TTC549 (cell line): ENCODE measurements around the gene PROSER3.
A peak's percentile ranks its signal among the peaks of the same experiment; 100 is the strongest.

Experiments
- FAIRE-seq: peaks from 2 replicates; lab custom pipeline; 2012; peaks lifted over from hg19 to GRCh38; lab: Jason Lieb, UNC

The PROSER3 gene

DNA sequence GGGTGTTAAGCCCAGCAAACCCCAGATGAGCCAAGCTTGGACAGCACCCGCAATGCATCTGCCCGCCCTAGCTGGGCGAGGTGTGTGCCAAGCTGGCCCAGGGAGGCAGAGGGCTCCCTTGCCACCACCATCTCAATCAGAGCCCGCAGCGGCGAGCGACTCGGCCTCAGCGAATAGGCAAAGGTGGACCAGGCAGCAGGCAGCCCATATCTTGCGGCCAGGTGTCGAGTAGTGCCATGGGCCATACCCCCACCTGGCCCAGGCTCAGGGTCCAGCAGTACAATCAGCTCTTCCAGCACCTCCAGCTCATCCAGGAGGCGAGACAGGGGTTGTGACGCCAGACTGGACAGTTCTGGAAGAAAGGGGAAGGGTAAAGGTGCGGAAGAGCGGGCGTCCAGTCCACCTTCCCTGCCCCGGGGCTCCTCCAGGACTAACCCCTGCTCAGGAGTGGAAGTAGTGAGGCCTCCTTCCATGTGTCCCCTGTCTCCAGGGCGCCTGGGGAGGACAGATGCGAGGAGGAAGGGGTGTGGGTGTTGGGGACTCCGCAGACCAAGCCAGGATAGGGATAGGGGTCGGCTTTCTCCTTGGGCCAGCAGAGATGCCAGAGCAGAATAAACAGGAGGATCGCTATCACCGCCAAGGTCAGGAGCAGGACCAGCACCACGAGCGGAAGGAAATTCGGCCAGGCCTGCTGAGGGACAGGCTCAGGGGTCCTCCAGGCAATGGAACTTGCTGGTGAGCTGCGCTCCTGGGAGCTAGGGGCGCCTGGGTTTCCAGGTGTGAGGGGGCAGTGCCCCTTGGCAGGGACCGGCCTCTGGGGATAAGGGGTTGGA, 18.5 kb upstream of the PROSER3 start:
- FAIRE-seq: no peak

DNA sequence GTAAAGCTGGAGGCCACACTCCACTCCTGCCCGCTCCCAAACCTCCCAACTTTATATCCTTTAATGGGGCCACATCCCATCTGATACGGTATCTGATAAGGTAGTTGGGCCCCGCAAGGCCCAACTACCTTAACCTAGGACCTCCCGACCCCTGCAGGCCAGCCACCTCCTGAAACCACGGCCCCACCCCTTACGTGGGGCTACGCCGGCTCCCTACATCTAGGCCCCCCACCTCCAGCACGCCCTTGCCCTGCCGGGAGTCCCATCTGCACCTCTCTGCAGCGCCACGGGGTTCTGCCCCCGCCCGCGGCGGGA, 17.9 kb upstream of the PROSER3 start:
- FAIRE-seq: no peak

DNA sequence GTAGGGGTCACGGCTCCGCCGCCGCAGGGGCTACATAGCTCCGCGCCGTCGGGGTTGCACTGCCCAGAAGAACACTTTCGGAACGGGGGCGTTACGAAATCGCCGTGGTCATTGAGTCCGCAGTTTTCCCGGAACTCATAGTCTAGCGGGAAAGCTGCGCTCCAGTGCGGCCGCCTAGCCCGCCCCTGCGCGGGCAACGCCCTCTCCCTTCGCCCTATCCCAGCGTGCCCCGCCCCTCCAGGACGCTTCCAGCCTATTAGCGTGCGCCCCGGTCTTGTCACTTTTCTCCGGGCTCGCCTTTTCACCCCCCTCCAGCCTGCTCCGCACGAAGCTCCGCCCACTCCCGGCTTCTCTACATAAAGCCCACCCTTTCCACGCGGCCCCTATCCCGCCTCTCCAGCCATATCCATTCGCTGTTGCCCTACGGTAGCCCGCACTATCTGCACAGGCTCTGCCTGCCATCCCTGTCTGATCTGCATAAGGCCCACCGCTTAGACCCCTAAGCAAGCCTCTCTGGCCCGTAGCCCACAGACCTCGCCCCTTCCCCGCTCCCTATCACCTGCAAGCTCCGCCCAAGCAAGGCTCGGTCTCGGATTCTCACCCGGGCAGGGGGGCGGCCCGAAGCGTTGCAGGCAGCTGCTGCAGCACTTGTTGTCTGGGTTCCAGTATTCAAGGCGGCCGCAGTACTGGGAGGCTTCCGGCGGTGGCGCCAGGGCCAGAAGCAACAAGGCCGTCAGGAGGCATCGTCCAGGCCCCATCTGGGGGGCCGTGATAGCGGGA, 17.4 kb upstream of the PROSER3 start:
- FAIRE-seq: peak; percentile 56

DNA sequence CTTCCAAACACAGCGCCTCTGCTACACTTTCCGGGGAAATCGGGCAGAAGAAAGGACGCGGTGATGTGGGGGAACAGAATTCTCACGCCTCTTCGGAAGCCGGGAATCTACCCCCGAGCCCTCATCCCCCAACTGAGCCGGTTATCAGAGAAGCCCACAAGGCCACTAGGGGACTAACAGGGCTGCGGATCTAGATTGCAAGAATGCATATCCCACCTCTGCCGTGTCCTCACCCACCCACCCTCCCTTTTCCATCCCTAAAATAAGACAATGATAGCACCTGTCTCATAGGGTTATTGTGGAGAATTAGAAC, 16.8 kb upstream of the PROSER3 start:
- FAIRE-seq: no peak

DNA sequence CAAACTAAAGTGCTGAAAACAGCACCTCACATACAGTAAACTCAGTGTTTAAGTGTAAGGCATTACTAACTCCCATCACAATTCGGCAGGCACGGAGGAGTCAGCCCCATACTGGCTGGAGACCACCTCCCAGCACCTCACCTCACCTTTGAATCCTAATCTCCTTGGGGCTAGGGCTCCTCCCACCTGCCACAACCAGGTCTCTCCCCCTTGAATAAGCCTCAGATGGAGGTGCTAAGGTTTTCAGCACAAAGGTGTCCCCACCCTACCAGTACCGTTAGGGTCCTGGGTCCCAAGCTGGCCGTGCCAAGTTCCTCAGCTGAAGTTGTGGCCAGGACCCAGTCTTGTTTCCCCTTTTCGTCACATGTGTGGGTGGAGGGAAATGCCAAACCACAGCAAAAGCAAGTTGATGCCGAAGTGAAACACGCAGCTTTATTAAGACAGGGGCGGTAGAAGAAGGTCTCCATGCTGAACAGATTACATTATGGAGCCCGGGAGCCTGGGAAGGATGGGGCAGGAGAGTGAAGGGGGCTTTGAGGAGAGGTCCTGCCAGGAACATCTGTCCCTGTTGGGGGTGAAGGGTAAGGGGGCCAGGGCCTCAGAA, 15.8 kb upstream of the PROSER3 start, which contains the start of gene IGFLR1:
Gene IGFLR1, minus strand, starts transcription at position 332 of the 604 bp plus-strand sequence. CDS start 1,272 bp downstream, outside the sequence.
- FAIRE-seq: no peak

DNA sequence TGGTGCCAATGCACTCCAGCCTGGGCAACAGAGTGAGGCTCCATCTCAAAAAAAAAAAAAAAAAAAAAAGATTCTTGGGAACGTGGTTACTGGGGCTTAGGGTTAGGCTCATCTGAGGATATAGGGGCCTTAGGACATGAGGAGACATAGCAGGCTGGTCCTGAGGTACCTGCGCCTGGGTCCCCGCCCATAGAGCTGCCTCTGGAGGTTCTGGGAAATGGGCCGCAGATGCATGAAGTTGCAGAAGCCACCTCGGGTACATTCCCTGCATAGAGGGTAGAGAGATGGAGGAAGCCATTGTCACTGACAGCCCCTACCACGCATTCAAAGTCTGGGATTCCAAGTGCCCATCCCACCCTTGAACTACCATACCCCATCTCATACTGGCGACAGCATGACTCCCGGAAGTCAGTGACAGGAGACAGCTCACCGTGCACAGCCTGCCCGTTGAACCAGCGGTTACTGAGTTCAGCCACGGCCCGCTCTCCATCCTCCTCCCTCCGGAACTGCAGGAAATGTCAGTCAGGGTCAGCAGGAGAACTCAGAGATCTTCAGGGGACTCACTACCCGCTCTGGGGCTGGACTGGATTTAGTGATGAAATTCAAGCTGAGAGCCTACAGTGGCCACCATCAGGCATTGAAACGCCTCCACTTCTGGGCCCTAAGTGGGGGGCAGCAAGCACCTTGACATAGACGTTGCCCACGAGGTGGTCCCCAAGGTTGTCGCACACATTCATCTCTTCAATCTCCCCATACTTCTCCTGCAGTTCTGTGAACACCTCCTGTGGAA, 14.1 kb upstream of the PROSER3 start:
- FAIRE-seq: no peak

DNA sequence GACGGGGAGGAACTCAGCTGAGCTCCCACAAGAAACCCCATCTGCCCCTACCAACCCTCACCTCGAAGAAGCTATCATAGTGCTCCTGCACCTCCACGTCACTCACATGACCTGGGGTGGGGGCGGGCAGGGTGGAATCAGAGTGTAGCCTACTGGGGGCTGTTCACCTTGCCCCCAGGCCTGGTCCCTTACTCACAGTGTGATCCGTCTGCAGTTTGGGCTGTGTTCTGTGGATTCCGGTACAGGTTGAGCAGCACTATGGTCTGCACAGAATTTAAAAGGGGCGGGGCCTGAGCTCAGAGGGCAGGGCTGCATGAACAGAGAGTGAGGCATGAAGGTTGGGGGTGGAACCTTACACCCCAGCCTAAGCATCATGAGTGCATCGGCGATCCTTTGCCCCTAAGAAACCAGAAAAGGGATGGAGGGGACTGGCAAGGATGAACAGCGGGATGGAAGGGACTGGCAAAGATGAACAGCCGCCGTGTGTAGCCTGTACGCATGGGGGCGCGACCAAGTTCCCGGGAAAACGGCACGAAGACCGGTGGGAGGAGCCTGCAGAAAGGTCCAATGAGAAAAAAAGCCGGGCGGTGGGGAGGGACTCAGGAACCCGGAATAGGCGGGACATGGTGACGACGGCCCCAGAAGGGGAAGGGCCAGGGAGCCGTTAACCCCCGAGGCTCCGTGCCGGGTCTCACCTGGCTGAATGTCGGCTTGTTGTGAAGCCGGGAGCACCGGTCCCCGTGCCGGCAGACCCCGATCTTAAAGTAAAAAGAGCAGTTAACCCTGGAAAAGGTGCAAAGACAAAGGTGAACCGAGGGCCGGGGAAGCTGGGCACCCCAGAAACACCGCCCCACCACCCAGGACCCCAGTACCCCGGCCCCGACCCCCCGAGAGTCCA, 13.3 kb upstream of the PROSER3 start:
- peak; percentile 56 for FAIRE-seq

DNA sequence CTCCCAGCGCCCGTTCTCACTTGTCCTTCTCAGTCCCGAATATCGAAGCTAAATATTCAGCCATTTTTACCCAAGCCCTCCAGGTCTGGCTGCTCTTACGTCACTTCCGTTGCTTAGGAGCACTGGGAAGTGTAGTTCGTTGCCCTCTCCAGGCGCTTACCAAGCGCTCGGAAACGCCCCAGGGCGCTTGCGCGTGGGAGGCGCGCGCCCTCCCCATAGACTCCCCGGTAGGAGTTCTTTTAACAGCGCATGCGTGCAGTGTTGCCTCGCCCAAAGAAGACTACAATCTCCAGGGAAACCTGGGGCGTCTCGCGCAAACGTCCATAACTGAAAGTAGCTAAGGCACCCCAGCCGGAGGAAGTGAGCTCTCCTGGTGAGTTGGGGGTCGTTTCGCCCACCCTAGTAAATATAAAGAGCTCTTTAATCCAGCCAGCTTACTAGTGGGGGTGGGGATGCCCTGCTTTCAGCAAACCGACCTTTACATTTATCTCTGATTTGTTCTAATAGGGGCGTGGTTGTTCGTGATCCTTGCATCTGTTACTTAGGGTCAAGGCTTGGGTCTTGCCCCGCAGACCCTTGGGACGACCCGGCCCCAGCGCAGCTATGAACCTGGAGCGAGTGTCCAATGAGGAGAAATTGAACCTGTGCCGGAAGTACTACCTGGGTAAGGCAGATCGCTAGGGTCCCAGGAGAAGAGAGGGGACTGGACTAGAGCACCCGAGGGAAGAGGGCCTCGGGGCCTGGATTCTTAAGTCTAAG, 12.5 kb upstream of the PROSER3 start, which contains the start of the genes PSENEN and U2AF1L4:
Gene PSENEN, plus strand, starts transcription at position 324 of the 759 bp plus-strand sequence. Its CDS starts 280 bp downstream, at position 604.
Gene U2AF1L4, minus strand, starts transcription at position 91 of the 759 bp plus-strand sequence. Its CDS starts 27 bp downstream, at position 64.
- peak; percentile 94 for FAIRE-seq

DNA sequence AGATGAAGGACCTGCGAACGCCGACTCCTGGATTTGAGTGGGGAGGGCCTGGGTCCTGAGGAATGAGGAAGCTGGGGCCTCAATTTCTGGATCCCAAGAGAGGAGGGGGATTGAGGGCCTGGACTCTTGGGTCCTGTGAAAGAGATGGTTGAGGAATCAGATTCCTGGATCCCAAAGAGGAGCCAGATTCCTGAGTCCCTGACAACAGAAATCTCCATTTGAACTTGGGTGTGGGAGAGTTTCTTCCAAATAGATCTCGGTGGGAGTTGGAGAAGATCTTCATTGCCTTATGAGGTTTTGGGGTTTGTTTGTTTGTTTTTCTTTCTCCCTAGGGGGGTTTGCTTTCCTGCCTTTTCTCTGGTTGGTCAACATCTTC, 11.9 kb upstream of the PROSER3 start:
- no peak for FAIRE-seq

DNA sequence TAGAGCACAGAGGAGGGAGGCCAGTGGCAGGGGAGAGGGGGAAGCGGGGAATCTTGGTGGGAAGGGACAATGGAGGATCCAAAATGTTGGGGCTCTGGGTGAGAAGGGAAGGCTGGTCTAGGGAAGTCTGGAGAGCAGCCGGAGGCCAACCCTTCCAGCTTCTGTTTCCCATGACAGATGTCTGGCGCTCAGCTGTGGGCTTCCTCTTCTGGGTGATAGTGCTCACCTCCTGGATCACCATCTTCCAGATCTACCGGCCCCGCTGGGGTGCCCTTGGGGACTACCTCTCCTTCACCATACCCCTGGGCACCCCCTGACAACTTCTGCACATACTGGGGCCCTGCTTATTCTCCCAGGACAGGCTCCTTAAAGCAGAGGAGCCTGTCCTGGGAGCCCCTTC, 11.4 kb upstream of the PROSER3 start:
- FAIRE-seq: no peak

DNA sequence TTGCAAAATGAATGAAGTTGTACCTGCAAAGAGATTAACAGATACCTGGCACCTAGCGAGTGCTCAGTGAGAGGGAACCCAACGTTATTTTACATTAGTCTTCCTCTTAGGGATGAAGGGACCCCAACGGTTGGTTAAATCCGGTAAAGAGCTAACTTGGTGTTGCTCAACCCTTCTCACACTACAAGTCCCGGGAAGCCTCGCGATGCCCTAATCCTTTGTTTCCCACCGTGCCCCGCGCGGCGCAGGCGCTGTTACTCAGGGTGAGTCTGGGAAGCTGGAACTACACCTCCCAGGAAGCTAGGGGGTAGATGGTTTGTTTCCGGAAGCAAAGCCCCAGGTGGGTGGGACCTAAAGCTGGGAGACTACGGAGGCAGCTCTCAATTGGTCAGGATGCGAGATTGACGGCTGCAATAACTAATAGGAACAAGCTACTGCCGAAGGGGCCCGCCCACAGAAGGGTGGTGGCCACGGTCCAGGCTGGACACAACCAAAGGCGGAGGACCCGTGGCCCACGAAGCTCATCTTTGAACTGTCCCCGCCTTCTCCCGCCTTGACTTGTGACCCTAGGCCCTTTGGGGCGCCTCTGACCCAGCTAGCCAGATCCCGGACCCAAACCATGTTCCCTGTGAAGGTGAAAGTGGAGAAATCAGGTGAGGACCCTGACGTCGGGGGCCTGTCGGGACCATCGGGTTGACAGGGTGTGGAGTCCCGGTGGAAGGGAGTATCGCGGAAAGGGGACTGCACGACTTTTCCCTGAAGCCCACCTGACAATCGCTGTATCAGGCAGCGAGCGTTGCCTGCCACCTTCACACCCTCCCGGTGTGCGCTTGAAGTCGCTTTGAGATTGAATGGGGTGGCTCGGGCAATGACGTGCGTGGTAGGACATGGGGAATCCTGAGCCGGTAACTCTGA, 9.6 kb upstream of the PROSER3 start, which contains the start of gene LIN37:
Gene LIN37, plus strand, starts transcription at position 471 of the 915 bp plus-strand sequence. Its CDS starts 149 bp downstream, at position 620.
- FAIRE-seq: peak; percentile 97

DNA sequence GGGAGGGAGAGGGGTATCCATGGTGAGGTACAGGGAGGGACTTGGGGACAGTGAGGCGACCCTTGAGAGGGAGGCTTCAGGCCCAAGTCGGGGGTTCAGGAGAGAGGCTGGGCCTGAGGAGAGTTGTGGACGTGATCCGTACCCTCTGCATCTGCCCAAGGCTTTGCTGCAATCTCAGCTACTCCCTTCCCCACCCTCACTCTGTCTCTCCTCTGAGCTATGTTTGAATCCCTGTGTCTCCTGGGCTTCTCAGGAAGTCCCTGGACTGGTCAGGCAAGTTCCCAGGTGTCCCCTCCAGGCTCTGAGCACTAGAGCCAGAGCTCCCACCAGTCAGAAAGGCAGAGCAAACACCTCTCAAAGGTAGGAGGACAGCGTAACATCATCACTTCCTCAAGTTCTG, 7.8 kb upstream of the PROSER3 start:
- FAIRE-seq: no peak

DNA sequence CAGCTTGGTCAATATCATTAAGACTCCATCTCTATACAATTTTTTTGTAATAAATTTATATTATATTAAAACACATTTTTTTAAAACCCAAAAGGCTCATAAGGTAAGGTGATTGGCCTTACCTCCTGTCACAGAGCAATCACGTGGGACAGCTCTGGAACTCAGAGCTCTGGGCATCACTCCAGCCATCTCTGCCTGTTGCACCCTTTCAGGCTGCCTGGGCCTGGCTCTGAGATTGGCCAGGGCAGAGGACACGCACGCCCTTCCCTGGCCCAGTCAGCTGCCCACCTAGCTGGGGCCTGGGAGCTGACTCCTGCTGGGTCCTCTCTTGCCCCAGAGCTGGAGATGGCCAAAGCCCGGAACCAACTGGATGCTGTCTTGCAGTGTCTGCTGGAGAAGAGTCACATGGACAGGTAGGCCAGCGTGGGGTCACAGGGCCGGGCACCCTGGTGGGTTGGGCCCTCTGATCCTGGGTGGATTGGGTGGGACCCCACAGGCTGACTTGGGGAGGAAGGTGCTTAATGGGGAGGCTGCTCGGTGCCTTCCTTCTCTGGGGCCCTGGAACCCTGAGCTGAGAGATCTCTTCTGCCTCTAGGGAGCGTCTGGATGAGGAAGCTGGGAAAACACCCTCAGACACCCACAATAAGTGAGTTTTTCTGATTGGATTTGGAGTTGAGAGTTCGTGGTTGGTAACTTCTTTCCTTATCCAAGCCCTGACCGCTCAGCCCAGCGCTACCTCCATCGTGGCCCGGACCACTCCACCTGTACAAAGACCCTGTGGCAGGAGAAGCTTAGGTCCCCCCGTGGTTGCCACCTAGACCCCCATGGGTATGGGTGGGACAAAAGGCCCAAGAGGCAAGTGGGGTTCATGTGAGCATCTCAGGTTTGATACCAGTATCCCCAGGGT, 5.9 kb upstream of the PROSER3 start:
- no peak for FAIRE-seq

DNA sequence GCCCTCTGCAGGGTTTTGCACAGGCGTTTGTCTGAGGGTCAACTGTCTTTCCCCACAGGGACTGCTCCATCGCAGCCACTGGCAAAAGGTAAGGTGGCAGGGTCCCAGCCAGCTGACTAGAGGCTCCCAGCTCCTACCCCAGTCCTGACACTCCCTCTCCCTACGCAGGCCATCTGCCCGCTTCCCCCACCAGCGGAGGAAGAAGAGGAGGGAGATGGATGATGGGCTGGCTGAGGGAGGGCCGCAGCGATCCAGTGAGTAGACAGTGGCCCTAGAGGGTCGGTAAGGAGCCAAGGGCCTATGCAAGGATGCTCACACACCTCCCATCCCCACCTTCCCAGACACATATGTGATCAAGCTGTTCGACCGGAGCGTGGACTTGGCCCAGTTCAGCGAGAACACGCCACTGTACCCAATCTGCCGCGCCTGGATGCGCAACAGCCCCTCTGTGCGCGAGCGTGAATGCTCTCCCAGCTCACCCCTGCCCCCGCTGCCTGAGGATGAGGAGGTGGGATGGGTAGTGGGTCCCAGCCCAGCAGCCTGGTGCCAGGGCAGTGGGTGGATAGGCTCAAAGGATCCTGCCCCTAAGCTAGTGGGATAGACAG, 5.1 kb upstream of the PROSER3 start:
- FAIRE-seq: no peak

DNA sequence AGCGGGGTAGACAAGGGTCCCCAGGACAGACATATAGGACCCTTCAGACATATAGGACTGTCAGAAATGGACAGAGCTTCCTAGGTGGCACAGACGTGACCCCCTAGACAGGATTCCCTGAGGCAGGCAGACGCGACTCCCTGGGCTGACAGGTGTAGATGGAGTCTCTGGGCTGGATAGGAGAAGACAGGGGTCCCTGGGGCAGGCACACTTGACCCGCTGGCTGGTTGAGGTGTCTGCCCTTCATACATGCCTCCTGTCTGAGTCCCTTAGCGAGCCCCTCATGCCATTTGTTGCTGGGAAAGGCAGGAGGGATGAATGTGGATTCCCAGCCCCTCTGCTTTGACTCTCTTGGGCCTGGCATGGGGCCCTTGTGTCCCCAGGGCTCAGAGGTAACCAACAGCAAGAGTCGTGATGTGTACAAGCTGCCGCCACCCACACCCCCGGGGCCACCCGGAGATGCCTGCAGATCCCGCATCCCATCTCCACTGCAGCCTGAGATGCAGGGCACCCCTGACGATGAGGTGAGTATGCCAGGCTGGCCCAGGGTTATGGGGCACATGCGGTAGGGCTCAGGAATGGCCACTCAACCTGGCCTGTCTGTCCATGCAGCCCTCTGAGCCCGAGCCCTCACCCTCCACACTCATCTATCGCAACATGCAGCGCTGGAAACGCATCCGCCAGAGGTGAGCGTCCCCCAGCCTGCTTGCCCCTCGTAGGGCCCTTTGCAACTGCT, 4.2 kb upstream of the PROSER3 start:
- FAIRE-seq: no peak

DNA sequence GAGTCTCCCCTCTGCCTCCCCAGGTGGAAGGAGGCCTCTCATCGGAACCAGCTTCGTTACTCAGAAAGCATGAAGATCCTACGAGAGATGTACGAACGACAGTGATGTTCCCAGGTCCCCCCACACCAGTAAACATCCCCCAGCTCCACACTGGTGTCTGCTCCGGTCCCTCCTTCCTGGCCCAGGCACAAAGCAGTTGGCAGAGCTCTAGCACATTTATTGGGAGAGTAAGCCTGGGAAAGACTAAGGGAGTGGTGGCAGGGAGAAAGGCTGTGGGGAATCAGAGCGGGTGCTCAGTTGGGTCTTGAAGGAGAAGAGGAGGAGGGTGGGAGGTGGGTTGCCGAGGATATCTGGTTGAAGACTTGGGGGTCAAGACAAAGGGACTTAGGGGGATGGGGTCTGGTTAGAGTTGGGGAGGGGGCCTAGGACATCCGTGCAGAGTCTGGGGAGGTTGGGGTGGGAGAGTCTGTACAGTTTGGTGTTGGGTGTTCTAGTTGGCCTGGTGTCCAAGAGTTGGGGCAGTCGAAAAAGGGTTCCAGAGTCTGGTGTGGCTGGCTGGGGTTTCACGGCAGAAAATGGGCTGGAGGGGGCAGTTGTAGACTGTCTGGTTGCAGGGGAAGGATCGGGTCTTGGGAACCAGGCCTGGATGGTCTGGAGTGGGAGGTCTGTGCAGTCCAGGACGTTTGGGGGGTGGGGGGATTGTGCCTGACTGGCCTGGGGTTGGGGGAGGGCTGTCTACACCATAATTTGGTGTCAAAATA, 3.4 kb upstream of the PROSER3 start:
- no peak for FAIRE-seq
